Measurements from ENCODE around the gene ROBO1. TPM values are rescaled to one million over a fixed set of nuclear protein-coding genes. Genes with fewer than 3 reads are reported as not detected.

ROBO1 gene
- total RNA-seq, 1 donor from 2014 or later: 78.0 TPM

DNA sequence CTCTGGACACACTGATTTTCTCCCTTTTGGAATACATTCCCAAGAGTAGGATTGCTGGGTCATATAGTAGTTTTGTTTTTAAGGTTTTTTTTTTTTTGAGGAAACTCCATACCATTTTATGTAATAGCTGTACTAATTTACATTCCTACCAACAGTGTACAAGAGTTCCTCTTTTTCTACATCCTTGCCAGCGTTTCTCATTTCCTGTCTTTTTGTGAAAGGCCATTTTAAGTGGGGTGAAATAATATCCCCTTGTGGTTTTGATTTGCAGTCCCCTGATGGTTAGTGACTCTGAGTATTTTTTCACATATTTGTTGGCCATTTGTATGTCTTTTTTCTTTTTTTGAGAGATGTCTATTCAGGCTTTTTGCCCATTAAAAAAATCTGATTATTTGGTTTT, 1205.5 kb downstream of the ROBO1 start:
- DNase-seq (ENCODE audit: low spot score, unreplicated experiment): no peak
- no peaks in the 10 kb centered on the region for H3K36me3 Mint-ChIP-seq (ENCODE audit: insufficient read depth)
- no peak overlapping the region for H3K27ac Mint-ChIP-seq
- H3K4me3 Mint-ChIP-seq (ENCODE audit: low read depth): no peak overlapping the region
- H3K9me3 Mint-ChIP-seq (ENCODE audit: low read depth): peaks cover 15% of the 10 kb centered on the region
- H3K27me3 Mint-ChIP-seq: no peaks in the 10 kb centered on the region
- no peaks in the 10 kb centered on the region for H3K4me1 Mint-ChIP-seq (ENCODE audit: low read depth)
- TF ChIP-seq, protein P1, sequence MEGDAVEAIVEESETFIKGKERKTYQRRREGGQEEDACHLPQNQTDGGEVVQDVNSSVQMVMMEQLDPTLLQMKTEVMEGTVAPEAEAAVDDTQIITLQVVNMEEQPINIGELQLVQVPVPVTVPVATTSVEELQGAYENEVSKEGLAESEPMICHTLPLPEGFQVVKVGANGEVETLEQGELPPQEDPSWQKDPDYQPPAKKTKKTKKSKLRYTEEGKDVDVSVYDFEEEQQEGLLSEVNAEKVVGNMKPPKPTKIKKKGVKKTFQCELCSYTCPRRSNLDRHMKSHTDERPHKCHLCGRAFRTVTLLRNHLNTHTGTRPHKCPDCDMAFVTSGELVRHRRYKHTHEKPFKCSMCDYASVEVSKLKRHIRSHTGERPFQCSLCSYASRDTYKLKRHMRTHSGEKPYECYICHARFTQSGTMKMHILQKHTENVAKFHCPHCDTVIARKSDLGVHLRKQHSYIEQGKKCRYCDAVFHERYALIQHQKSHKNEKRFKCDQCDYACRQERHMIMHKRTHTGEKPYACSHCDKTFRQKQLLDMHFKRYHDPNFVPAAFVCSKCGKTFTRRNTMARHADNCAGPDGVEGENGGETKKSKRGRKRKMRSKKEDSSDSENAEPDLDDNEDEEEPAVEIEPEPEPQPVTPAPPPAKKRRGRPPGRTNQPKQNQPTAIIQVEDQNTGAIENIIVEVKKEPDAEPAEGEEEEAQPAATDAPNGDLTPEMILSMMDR (IDR thresholded peaks at IDR 0.05; ENCODE audit: unreplicated experiment): no peak

Small RNAs within 50 kb of the gene (microRNA-seq; reads per million reads assigned to microRNA genes)
- gene MIR3923 (ENCODE audit: borderline number of aligned reads, unreplicated experiment): not detected
